ENCODE measurements around the gene PRX. TPM values are rescaled to one million over a fixed set of nuclear protein-coding genes. Genes with fewer than 3 reads are reported as not detected.
"Not testable (repeated sequence)": the region's sequence is repeated elsewhere in the genome, so short reads cannot be mapped to it uniquely, and the experiment has no call there.

Gene PRX, protein sequence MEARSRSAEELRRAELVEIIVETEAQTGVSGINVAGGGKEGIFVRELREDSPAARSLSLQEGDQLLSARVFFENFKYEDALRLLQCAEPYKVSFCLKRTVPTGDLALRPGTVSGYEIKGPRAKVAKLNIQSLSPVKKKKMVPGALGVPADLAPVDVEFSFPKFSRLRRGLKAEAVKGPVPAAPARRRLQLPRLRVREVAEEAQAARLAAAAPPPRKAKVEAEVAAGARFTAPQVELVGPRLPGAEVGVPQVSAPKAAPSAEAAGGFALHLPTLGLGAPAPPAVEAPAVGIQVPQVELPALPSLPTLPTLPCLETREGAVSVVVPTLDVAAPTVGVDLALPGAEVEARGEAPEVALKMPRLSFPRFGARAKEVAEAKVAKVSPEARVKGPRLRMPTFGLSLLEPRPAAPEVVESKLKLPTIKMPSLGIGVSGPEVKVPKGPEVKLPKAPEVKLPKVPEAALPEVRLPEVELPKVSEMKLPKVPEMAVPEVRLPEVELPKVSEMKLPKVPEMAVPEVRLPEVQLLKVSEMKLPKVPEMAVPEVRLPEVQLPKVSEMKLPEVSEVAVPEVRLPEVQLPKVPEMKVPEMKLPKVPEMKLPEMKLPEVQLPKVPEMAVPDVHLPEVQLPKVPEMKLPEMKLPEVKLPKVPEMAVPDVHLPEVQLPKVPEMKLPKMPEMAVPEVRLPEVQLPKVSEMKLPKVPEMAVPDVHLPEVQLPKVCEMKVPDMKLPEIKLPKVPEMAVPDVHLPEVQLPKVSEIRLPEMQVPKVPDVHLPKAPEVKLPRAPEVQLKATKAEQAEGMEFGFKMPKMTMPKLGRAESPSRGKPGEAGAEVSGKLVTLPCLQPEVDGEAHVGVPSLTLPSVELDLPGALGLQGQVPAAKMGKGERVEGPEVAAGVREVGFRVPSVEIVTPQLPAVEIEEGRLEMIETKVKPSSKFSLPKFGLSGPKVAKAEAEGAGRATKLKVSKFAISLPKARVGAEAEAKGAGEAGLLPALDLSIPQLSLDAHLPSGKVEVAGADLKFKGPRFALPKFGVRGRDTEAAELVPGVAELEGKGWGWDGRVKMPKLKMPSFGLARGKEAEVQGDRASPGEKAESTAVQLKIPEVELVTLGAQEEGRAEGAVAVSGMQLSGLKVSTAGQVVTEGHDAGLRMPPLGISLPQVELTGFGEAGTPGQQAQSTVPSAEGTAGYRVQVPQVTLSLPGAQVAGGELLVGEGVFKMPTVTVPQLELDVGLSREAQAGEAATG (N-terminal part only)
- 7.8 TPM for polyA plus RNA-seq (2013, experiment 1 of 2)
- 6.3 TPM for polyA plus RNA-seq (2013, experiment 2 of 2)

DNA sequence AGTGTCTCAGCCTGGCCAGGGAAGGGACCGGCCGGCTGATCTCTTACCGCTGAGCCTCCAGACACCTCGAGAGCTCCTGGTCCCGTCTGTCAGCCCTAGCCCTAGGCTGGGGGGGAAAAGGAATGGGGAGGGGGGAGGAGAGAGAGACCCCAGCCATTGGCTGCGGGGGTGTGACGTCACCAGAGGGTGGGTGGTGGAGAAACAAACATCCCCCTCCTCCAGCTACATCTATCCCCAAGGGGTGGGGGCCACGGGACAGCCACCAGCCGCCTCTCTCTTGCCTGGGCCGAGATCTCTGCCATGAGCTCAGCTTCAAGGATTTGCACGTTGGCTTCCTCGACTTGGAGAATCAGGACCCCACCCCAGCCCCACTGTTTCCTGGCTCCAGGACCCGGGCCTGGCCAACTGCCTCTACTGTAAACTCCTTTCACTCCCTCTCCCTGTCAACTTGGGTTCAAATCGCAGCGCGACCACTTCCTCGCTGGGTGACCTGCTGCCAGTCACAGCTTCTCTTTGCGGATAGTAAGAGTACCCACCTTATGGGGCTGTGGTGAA lies at the start of gene PRX:
Gene PRX (minus strand): TSS at position 88 of the 555 bp plus-strand sequence. CDS start 5,446 bp downstream, outside the sequence.
- WGBS, 2 experiments (ENCODE audit: insufficient coverage in 2 of 2): 22 to 23% methylated on average over 6 to 11 of the region's 18 CpGs
- H3K36me3 ChIP-seq (ENCODE audit: control insufficient read depth, insufficient read depth, low read length): no peaks in the 10 kb centered on the region
- H3K4me3 ChIP-seq (ENCODE audit: extremely low read depth, insufficient read depth, low read length, poor library complexity, severe bottlenecking): no peak within 1 kb of the TSS
- peak within 1 kb of the TSS; percentile 0 for H3K27ac ChIP-seq (ENCODE audit: low read depth, low read length, severe bottlenecking)
- peaks cover 26% of the 10 kb centered on the region for H3K4me1 ChIP-seq (ENCODE audit: control insufficient read depth, insufficient read depth, low read length, poor library complexity, severe bottlenecking)
- H3K9me3 ChIP-seq (ENCODE audit: control insufficient read depth, low read length): no peaks in the 10 kb centered on the region

DNA sequence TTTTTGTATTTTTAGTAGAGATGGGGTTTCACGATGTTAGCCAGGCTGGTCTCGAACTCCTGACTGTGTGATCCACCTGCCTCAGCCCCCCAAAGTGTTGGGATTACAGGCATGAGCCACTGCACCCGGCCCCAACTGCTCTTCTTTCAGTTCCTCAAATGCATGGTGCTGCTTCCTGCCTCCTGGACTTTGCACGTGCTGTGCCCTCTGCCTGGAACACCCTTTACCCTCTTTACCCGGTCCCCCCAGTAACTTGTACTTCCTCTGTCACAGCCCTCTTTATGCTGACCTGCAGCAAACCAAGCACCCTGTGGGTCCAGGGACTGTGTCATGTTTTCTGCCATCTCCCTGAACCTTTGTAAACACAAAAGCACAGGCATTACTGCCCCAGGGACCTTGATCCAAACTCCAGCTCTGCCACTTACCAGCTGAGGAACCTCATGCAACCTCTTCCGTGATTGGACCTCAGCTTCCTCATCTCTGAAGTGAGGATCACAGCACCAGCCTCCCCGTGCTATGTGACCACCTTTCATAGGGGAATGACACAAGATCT lies 48.6 kb upstream of the PRX start:
- WGBS, 2 experiments (ENCODE audit: insufficient coverage in 2 of 2): 91 to 100% methylated on average over 6 to 7 of the region's 7 CpGs
- H3K9me3 ChIP-seq (ENCODE audit: control insufficient read depth, low read length): no peaks in the 10 kb centered on the region
- H3K27ac ChIP-seq (ENCODE audit: low read depth, low read length, severe bottlenecking): no peak overlapping the region
- H3K4me3 ChIP-seq (ENCODE audit: extremely low read depth, insufficient read depth, low read length, poor library complexity, severe bottlenecking): no peak overlapping the region
- H3K4me1 ChIP-seq (ENCODE audit: control insufficient read depth, insufficient read depth, low read length, poor library complexity, severe bottlenecking): no peaks in the 10 kb centered on the region
- H3K36me3 ChIP-seq (ENCODE audit: control insufficient read depth, insufficient read depth, low read length): no peaks in the 10 kb centered on the region

DNA sequence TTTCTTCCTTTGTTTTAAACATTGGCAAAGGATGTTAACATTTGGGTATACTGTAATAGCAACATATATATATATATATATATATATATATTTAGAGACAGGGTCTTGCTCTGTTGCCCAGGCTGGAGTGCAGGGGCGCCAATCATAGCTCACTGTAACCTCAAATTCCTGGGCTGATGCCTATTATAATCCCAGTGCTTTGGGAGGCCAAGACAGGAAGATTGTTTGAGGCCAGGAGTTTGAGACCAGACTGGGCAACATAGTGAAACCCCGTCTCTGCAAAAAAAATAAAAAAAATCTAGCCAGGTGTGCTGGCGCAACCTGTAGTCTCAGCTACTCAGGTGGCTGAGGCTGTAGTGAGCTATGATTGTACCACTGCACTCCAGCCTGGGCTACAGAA lies 47.0 kb upstream of the PRX start:
- no peaks in the 10 kb centered on the region for H3K36me3 ChIP-seq (ENCODE audit: control insufficient read depth, insufficient read depth, low read length)
- 75 to 92% methylated on average over 2 of the region's 3 CpGs for WGBS, 2 experiments (ENCODE audit: insufficient coverage in 2 of 2)
- no peaks in the 10 kb centered on the region for H3K9me3 ChIP-seq (ENCODE audit: control insufficient read depth, low read length)
- no peaks in the 10 kb centered on the region for H3K4me1 ChIP-seq (ENCODE audit: control insufficient read depth, insufficient read depth, low read length, poor library complexity, severe bottlenecking)
- no peak overlapping the region for H3K4me3 ChIP-seq (ENCODE audit: extremely low read depth, insufficient read depth, low read length, poor library complexity, severe bottlenecking)
- no peak overlapping the region for H3K27ac ChIP-seq (ENCODE audit: low read depth, low read length, severe bottlenecking)

DNA sequence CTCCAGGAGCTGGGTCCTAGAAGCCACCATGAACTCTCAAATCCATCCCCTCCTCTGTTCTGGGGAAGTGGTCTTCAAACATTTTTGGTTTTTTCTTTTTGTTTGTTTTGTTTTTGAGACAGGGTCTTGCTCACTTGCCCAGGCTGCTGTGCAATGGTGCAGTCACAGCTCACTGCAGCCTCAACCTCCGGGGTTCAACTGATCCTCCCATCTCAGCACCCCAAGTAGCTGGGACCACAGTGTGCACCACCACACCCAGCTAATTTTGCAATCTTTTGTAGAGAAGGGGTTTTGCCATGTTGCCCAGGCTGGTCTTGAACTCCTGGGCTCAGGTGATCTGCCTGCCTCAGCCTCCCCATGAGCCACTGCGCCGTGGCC lies 45.4 kb upstream of the PRX start:
- H3K4me1 ChIP-seq (ENCODE audit: control insufficient read depth, insufficient read depth, low read length, poor library complexity, severe bottlenecking): no peaks in the 10 kb centered on the region
- H3K9me3 ChIP-seq (ENCODE audit: control insufficient read depth, low read length): no peaks in the 10 kb centered on the region
- H3K27ac ChIP-seq (ENCODE audit: low read depth, low read length, severe bottlenecking): no peak overlapping the region
- no peaks in the 10 kb centered on the region for H3K36me3 ChIP-seq (ENCODE audit: control insufficient read depth, insufficient read depth, low read length)
- 93 to 100% methylated on average over 2 to 3 of the region's 3 CpGs for WGBS, 2 experiments (ENCODE audit: insufficient coverage in 2 of 2)
- H3K4me3 ChIP-seq (ENCODE audit: extremely low read depth, insufficient read depth, low read length, poor library complexity, severe bottlenecking): no peak overlapping the region

DNA sequence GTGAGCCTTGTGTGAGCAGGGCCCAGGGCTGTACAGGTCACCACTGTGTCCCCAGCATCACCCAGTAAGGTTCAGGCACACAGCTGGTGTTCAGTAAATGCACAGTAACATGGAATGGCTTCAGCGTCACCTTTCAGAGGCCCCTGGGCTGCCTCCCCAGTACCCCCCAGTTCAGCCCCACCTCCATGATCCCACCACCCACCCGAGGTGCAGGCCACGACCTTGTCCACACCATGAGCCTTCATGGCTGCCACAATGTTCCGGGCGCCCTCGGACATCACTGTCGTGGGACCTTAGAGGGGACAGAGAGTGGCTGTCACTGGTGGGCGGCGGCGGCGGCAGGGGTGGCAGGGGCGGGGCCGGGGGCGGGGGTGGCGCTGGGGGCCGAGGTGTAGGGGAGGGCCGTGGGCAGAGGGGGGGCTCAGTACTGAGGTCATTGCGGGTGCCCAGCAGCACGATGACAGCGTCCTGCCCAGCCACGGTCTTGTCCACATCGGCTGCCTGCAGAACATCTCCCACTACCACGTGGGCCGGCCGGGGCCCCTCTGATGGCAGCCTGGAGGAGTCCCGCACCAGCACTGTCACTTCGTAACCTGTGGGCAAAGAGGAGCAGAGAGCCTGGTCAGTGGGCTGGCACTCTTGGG lies 44.9 kb upstream of the PRX start:
- no peaks in the 10 kb centered on the region for H3K9me3 ChIP-seq (ENCODE audit: control insufficient read depth, low read length)
- H3K27ac ChIP-seq (ENCODE audit: low read depth, low read length, severe bottlenecking): no peak overlapping the region
- no peaks in the 10 kb centered on the region for H3K4me1 ChIP-seq (ENCODE audit: control insufficient read depth, insufficient read depth, low read length, poor library complexity, severe bottlenecking)
- no peak overlapping the region for H3K4me3 ChIP-seq (ENCODE audit: extremely low read depth, insufficient read depth, low read length, poor library complexity, severe bottlenecking)
- 93 to 96% methylated on average over 13 of the region's 27 CpGs for WGBS, 2 experiments (ENCODE audit: insufficient coverage in 2 of 2)
- no peaks in the 10 kb centered on the region for H3K36me3 ChIP-seq (ENCODE audit: control insufficient read depth, insufficient read depth, low read length)

DNA sequence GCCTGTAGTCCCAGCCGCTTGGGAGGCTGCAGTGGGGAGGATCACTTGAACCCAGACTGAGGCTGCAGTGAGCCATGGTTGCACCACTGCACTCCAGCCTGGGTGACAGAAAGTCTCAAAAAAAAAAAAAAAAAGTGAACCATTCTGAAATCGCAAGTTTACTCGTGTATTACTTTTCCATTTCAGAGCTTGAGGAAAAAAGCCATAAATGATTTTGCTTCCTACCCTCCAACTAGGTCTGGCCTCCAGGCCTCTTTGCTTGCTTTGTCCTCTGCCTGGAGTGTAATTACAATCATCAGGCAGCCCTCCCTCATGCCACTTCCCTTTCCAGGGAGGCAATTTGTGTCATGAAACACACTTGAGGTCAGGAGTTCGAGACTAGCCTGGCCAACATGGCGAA lies 43.9 kb upstream of the PRX start:
- WGBS, 2 experiments (ENCODE audit: insufficient coverage in 2 of 2): 80 to 87% methylated on average over 1 to 4 of the region's 5 CpGs
- Histone ChIP-seq H3K4me3 (ENCODE audit: extremely low read depth, insufficient read depth, low read length, poor library complexity, severe bottlenecking) (no peak overlapping the region), H3K27ac (ENCODE audit: low read depth, low read length, severe bottlenecking) (no peak overlapping the region), H3K36me3 (ENCODE audit: control insufficient read depth, insufficient read depth, low read length) (no peaks in the 10 kb centered on the region), H3K4me1 (ENCODE audit: control insufficient read depth, insufficient read depth, low read length, poor library complexity, severe bottlenecking) (no peaks in the 10 kb centered on the region), H3K9me3 (ENCODE audit: control insufficient read depth, low read length) (no peaks in the 10 kb centered on the region)

DNA sequence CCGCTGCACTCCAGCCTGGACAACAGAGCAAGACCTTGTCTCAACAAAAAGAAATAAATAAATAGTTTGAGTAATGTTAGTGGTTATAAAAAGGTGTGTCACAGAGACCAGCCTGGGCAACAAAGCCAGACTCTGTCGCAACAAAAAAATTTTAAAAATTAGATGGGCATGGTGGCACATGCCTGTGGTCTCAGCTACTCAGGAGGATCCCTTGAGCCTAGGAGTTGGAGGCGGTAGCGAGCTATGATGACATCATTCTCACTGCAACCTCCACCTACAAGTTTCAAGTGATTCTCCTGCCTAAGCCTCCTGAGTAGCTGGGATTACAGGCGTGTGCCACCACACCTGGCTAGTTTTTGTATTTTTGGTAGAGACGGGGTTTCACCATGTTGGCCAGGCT lies 40.8 kb upstream of the PRX start:
- not testable (repeated sequence) for H3K27ac ChIP-seq (ENCODE audit: low read depth, low read length, severe bottlenecking); H3K4me1 ChIP-seq (ENCODE audit: control insufficient read depth, insufficient read depth, low read length, poor library complexity, severe bottlenecking); H3K9me3 ChIP-seq (ENCODE audit: control insufficient read depth, low read length); H3K4me3 ChIP-seq (ENCODE audit: extremely low read depth, insufficient read depth, low read length, poor library complexity, severe bottlenecking); H3K36me3 ChIP-seq (ENCODE audit: control insufficient read depth, insufficient read depth, low read length)
- 98 to 100% methylated on average over 5 to 6 of the region's 6 CpGs for WGBS, 2 experiments (ENCODE audit: insufficient coverage in 2 of 2)

DNA sequence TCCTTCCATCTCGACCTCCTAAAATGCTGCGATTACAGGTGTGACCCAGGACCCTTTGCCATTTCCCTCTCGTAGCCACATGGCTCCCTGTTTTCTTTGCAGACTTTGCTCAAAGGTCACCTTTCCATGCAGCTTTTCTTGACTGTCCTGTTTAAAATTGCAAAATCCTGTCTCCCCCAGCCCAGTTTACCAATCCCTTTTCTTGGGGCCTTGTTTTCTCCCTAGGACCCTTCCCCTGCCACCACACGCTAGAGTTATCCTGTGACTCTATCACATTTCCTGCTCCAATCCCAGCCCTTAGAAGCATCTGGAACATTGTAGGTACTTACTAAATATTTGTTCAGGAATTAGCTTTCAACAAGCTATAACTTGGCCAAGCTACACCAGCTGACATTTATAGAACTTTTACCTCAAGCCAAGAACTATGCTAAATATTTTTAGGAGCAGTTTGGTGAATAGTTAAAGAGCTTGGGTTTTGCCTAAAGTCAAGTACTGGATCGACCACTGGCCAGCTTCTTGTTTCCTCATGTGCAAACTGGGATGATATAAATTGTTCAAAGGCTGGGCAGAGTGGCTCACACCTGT lies 40.1 kb upstream of the PRX start:
- H3K4me3 ChIP-seq (ENCODE audit: extremely low read depth, insufficient read depth, low read length, poor library complexity, severe bottlenecking): no peak overlapping the region
- no peaks in the 10 kb centered on the region for H3K9me3 ChIP-seq (ENCODE audit: control insufficient read depth, low read length)
- no peaks in the 10 kb centered on the region for H3K4me1 ChIP-seq (ENCODE audit: control insufficient read depth, insufficient read depth, low read length, poor library complexity, severe bottlenecking)
- H3K27ac ChIP-seq (ENCODE audit: low read depth, low read length, severe bottlenecking): no peak overlapping the region
- H3K36me3 ChIP-seq (ENCODE audit: control insufficient read depth, insufficient read depth, low read length): no peaks in the 10 kb centered on the region
- 95 to 97% methylated on average over 4 to 5 of the region's 5 CpGs for WGBS, 2 experiments (ENCODE audit: insufficient coverage in 2 of 2)

DNA sequence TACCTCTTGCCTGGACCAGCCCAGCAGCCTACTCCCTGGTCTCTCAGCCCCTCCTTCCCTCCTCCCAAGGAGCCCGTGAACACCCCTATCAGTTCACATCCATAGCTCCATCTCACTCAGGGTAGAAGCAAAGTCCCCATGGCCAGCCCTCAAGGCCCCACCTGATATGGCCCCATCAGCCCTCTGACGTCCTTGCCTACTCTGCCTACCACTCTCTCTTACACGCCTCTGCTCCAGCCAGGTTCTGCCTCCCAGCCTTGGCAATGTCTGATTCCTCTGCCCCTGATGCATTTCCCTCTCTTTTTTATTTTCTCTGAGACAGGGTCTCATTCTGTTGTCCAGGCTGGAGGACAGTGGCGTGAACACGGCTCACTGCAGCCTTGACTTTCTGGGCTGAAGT lies 38.8 kb upstream of the PRX start:
- Histone ChIP-seq H3K9me3 (ENCODE audit: control insufficient read depth, low read length) (no peaks in the 10 kb centered on the region), H3K4me3 (ENCODE audit: extremely low read depth, insufficient read depth, low read length, poor library complexity, severe bottlenecking) (no peak overlapping the region), H3K27ac (ENCODE audit: low read depth, low read length, severe bottlenecking) (no peak overlapping the region), H3K4me1 (ENCODE audit: control insufficient read depth, insufficient read depth, low read length, poor library complexity, severe bottlenecking) (no peaks in the 10 kb centered on the region), H3K36me3 (ENCODE audit: control insufficient read depth, insufficient read depth, low read length) (no peaks in the 10 kb centered on the region)
- 84 to 97% methylated on average over 4 to 5 of the region's 5 CpGs for WGBS, 2 experiments (ENCODE audit: insufficient coverage in 2 of 2)
